Endothelial cell (in vitro differentiated cells): ENCODE data around the gene FN1. TPM values are rescaled to one million over a fixed set of nuclear protein-coding genes. Genes with fewer than 3 reads are reported as not detected.
A peak's percentile ranks its signal among the peaks of the same experiment; 100 is the strongest.

ENCODE experiments used
- DNase-seq: peaks from one replicate; pipeline ENCODE4 v3.0.0; 2021; ENCODE audit warnings: low spot score
- H3K27ac Mint-ChIP-seq: one replicate; pipeline ENCODE4 v1.8.0; 2021; ENCODE audit warnings: mixed read lengths, inconsistent platforms; ENCODE audit not compliant: unreplicated experiment
- H3K27me3 Mint-ChIP-seq: one replicate; pipeline ENCODE4 v1.8.0; 2021; ENCODE audit warnings: mild to moderate bottlenecking, moderate library complexity, mixed read lengths, inconsistent platforms; ENCODE audit not compliant: unreplicated experiment
- H3K36me3 Mint-ChIP-seq: one replicate; pipeline ENCODE4 v1.8.0; 2021; ENCODE audit warnings: mild to moderate bottlenecking, low read depth, mixed read lengths, inconsistent platforms; ENCODE audit not compliant: unreplicated experiment
- H3K4me1 Mint-ChIP-seq: one replicate; pipeline ENCODE4 v1.8.0; 2021; ENCODE audit warnings: mild to moderate bottlenecking, mixed read lengths, inconsistent platforms; ENCODE audit not compliant: unreplicated experiment
- H3K4me3 Mint-ChIP-seq: one replicate; pipeline ENCODE4 v1.8.0; 2021; ENCODE audit warnings: mild to moderate bottlenecking, mixed read lengths, inconsistent platforms; ENCODE audit not compliant: unreplicated experiment
- H3K9me3 Mint-ChIP-seq: one replicate; pipeline ENCODE4 v1.8.0; 2021; ENCODE audit warnings: mixed read lengths, inconsistent platforms; ENCODE audit not compliant: unreplicated experiment
- total RNA-seq: library from RNA; stranded (reverse); fragmentation: NEBNext Ultra II Directional; extraction: Animal tissue kit (Norgen Biotek cat#: 25700); gene quantifications from one replicate; pipeline ENCODE4 v1.2.1, GENCODE V29; 2021; ENCODE audit not compliant: unreplicated experiment
- TF ChIP-seq, protein P1 (sequence below): fragments of 200-600 bp; sonication (generic); IDR thresholded peaks from one replicate; pipeline ENCODE4 v1.5.0; 2021; ENCODE audit warnings: antibody characterized with exemption; ENCODE audit not compliant: unreplicated experiment

FN1 gene
- total RNA-seq, 1 donor from 2014 or later, result 1,159 TPM

DNA sequence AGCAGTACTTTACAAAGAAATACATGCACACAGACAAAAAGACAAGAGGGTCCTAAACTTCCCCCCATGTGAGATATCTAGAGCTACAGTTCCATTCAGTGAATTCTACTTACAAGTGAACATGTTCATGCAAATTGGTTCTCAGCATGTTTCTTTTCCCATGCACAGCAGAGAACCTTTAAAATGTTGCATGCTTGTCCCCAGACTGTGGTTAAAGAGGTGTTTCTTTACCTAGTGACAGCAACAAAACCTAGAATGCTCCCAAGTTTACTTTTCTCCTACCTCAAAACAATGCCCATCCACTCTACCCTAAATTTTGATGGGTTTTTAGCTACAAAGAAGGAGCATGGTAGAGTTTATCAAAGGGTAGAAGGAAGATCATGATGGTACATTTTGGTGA is 43.7 kb downstream of the FN1 start:
- Mint-ChIP-seq H3K27me3 (no peaks in the 10 kb centered on the region), H3K9me3 (no peaks in the 10 kb centered on the region), H3K4me3 (peak overlapping the region; percentile 42), H3K36me3 (peaks cover 59% of the 10 kb centered on the region), H3K27ac (no peak overlapping the region), H3K4me1 (no peaks in the 10 kb centered on the region)
- TF ChIP-seq, protein P1, sequence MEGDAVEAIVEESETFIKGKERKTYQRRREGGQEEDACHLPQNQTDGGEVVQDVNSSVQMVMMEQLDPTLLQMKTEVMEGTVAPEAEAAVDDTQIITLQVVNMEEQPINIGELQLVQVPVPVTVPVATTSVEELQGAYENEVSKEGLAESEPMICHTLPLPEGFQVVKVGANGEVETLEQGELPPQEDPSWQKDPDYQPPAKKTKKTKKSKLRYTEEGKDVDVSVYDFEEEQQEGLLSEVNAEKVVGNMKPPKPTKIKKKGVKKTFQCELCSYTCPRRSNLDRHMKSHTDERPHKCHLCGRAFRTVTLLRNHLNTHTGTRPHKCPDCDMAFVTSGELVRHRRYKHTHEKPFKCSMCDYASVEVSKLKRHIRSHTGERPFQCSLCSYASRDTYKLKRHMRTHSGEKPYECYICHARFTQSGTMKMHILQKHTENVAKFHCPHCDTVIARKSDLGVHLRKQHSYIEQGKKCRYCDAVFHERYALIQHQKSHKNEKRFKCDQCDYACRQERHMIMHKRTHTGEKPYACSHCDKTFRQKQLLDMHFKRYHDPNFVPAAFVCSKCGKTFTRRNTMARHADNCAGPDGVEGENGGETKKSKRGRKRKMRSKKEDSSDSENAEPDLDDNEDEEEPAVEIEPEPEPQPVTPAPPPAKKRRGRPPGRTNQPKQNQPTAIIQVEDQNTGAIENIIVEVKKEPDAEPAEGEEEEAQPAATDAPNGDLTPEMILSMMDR, result no peak
- no peak for DNase-seq

DNA sequence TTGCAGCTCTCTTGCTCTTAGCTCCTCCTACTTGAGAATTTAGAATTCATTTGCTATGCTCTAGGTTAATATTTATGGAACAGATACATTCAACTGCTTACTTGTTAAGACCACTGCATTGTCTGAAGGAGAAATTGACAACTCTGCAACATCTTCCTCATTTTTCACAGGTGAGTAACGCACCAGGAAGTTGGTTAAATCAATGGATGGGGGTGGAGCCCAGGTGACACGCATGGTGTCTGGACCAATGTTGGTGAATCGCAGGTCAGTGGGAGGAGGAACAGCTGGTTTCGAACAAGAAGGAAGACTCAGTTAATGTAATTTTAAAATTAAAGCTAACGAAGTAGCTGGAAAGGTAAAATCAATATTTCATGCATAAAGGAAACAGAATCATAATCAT is 44.3 kb downstream of the FN1 start:
- TF ChIP-seq, protein P1, result no peak
- Mint-ChIP-seq H3K4me3 (peak overlapping the region; percentile 58), H3K36me3 (peaks cover 64% of the 10 kb centered on the region), H3K27me3 (no peaks in the 10 kb centered on the region), H3K4me1 (no peaks in the 10 kb centered on the region), H3K27ac (no peak overlapping the region), H3K9me3 (no peaks in the 10 kb centered on the region)
- no peak for DNase-seq

GRCh38 chr2:215390550-215390913 is 45.3 kb downstream of the FN1 start:
- Mint-ChIP-seq H3K4me3 (no peak overlapping the region), H3K9me3 (no peaks in the 10 kb centered on the region), H3K4me1 (no peaks in the 10 kb centered on the region), H3K27me3 (no peaks in the 10 kb centered on the region), H3K36me3 (peaks cover 65% of the 10 kb centered on the region), H3K27ac (no peak overlapping the region)
- TF ChIP-seq, protein P1, result no peak
- no peak for DNase-seq

DNA sequence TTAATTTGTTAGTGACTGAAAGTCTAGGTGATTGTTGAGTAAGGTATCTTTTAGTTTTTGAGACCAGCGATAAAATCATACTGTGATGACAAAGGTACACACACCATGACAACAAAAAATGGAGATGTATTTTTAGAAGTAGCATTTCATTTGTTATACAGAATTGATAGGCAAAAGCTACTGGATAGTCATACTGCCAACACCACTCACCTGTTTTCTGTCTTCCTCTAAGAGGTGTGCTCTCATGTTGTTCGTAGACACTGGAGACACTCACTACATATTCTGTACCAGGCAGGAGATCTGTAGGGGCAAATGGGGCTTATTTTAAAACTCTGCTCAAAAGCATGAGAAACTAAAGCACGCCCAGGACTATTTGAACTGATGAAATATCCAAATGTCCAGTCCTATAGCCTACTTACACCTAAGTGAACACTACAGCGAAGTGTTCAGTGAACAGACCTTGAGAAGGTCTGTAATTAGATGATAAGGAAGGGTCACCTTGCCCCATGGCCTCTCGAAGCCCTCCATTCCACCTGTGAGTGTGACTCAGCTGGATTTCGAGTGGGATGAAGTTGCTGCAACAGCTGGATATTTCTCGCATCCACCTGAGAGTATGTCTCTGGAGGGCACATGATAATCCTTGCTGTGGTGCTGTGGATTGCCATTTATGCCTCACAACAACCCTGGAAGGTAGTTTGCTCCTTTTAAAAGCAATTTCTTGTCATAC is 47.7 kb downstream of the FN1 start:
- no peak for DNase-seq
- no peaks in the 10 kb centered on the region for H3K27me3 Mint-ChIP-seq
- TF ChIP-seq, protein P1, result no peak
- H3K27ac Mint-ChIP-seq, result no peak overlapping the region
- no peaks in the 10 kb centered on the region for H3K4me1 Mint-ChIP-seq
- H3K36me3 Mint-ChIP-seq, result peaks cover 58% of the 10 kb centered on the region
- H3K9me3 Mint-ChIP-seq, result no peaks in the 10 kb centered on the region
- H3K4me3 Mint-ChIP-seq, result peak overlapping the region; percentile 3

DNA sequence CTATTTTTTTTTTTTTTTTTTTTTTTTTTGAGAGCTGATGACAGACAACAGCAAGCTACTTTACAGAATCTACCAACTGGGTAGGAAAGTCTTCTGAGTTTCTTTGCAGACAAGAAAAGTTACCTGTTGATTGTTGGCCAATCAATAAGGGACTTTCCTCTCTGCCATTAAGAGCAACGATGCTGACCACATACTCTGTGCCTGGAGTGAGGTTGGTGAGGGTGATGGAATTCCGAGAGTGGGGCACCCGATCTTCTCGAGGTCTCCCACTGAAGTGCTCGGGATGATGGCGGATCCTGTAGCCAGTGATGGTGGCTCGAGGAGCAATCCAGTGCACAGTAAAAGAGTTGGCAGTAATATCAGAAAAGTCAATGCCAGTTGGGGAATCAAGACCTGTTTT is 49.3 kb downstream of the FN1 start:
- H3K4me3 Mint-ChIP-seq, result no peak overlapping the region
- no peaks in the 10 kb centered on the region for H3K27me3 Mint-ChIP-seq
- H3K4me1 Mint-ChIP-seq, result no peaks in the 10 kb centered on the region
- DNase-seq, result no peak
- peaks cover 56% of the 10 kb centered on the region for H3K36me3 Mint-ChIP-seq
- peak overlapping the region; percentile 8 for H3K27ac Mint-ChIP-seq
- TF ChIP-seq, protein P1, result no peak
- H3K9me3 Mint-ChIP-seq, result no peaks in the 10 kb centered on the region
